SU-DHL-6 (cell line): ENCODE measurements around the gene LRFN2.

ENCODE experiments used
- CTCF ChIP-seq: fragments of 200-600 bp; sonication (generic); IDR thresholded peaks from one replicate; pipeline ENCODE4 v1.5.1; 2017; ENCODE audit warnings: antibody characterized with exemption, mild to moderate bottlenecking, low read length, moderate library complexity; ENCODE audit not compliant: insufficient read depth, poor library complexity, severe bottlenecking
- EZH2phosphoT487 ChIP-seq: fragments of 200-600 bp; sonication (generic), shearing (Covaris generic); conservative IDR thresholded peaks from 2 replicates; pipeline ENCODE4 v1.6.1; 2018; ENCODE audit warnings: mild to moderate bottlenecking, antibody characterized with exemption, low read length, moderate library complexity, mixed read lengths

- TF ChIP-seq CTCF (no peak), EZH2phosphoT487 (no peak)
These were observed 165.1 kb downstream of the LRFN2 start for GRCh38 chr6:40422046-40422445.
